HEK293 (cell line): ENCODE results near the gene GADD45G.

ENCODE experiments used
- CTCF ChIP-seq: fragments of 450-650 bp; formaldehyde crosslinking; IDR thresholded peaks from 2 replicates; pipeline ENCODE4 v1.5.1; 2016; ENCODE audit warnings: missing biosample characterization, missing genetic modification characterization
- HOXD13 ChIP-seq: sonication (generic); formaldehyde crosslinking; IDR thresholded peaks from 2 replicates; pipeline ENCODE4 v1.8.0; 2022; ENCODE audit warnings: missing genetic modification reagents, borderline replicate concordance
- TRIM28 ChIP-seq: IDR thresholded peaks from 2 replicates; pipeline ENCODE4 v1.6.1; 2011; ENCODE audit warnings: low read length, control low read depth, borderline replicate concordance
- TF ChIP-seq, protein P1 (sequence below): fragments of 450-650 bp; formaldehyde crosslinking; IDR thresholded peaks from 2 replicates; pipeline ENCODE4 v1.5.1; 2016; ENCODE audit warnings: missing biosample characterization, missing genetic modification characterization
- TF ChIP-seq, protein P2 (sequence below): fragments of 450-650 bp; formaldehyde crosslinking; IDR thresholded peaks from 2 replicates; pipeline ENCODE4 v1.5.1; 2017; ENCODE audit warnings: missing biosample characterization, missing genetic modification characterization

DNA sequence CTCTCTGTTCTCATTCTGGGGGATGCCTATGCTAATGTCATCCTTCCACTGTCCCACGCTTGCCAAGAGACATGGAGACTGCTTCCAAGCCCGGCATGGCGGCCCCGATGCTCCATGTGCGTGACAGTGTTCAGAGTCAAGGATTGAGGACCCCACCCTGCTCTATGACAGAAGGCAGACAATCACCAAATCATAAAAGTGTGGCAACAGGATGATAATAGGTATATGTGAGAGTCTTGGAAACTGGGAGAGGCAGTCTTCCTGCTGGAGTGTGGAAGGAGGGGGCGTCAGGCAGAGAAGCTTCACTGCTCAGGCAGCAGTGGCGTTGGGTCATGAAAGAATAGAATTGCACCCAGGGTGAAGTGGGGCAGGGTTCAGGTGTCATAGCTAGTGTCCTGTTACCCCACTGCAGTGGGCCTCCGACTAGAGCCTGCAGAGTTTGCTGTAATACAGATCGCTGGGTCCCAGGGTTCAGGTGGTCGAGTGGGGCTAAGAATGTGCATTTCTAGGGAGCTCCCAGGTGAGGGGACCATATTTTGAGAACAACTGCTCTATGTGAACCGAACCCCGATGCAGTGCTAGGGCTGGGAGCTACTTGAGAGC is 12.5 kb upstream of the GADD45G start:
- TF ChIP-seq, protein P1, sequence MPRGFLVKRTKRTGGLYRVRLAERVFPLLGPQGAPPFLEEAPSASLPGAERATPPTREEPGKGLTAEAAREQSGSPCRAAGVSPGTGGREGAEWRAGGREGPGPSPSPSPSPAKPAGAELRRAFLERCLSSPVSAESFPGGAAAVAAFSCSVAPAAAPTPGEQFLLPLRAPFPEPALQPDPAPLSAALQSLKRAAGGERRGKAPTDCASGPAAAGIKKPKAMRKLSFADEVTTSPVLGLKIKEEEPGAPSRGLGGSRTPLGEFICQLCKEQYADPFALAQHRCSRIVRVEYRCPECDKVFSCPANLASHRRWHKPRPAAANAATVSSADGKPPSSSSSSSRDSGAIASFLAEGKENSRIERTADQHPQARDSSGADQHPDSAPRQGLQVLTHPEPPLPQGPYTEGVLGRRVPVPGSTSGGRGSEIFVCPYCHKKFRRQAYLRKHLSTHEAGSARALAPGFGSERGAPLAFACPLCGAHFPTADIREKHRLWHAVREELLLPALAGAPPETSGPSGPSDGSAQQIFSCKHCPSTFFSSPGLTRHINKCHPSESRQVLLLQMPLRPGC (tag by site-specific recombination) = no peak
- TF ChIP-seq CTCF (tag by site-specific recombination) = no peak
- TF ChIP-seq TRIM28 = no peak
- TF ChIP-seq, protein P2, sequence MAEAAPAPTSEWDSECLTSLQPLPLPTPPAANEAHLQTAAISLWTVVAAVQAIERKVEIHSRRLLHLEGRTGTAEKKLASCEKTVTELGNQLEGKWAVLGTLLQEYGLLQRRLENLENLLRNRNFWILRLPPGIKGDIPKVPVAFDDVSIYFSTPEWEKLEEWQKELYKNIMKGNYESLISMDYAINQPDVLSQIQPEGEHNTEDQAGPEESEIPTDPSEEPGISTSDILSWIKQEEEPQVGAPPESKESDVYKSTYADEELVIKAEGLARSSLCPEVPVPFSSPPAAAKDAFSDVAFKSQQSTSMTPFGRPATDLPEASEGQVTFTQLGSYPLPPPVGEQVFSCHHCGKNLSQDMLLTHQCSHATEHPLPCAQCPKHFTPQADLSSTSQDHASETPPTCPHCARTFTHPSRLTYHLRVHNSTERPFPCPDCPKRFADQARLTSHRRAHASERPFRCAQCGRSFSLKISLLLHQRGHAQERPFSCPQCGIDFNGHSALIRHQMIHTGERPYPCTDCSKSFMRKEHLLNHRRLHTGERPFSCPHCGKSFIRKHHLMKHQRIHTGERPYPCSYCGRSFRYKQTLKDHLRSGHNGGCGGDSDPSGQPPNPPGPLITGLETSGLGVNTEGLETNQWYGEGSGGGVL = no peak
- no peak for TF ChIP-seq HOXD13 (CRISPR knock-in tag)
